HG03439 (cell line): Measurements from ENCODE around the gene CIZ1.
"Not testable (repeated sequence)": the region's sequence is repeated elsewhere in the genome, so short reads cannot be mapped to it uniquely, and the experiment has no call there.

ENCODE experiments used
- ATAC-seq: cut with Tn5 transposase; IDR thresholded peaks from one replicate; pipeline ENCODE4 v1.9.1; 2021; ENCODE audit warnings: mild to moderate bottlenecking, moderate library complexity; ENCODE audit not compliant: unreplicated experiment

The CIZ1 gene

DNA sequence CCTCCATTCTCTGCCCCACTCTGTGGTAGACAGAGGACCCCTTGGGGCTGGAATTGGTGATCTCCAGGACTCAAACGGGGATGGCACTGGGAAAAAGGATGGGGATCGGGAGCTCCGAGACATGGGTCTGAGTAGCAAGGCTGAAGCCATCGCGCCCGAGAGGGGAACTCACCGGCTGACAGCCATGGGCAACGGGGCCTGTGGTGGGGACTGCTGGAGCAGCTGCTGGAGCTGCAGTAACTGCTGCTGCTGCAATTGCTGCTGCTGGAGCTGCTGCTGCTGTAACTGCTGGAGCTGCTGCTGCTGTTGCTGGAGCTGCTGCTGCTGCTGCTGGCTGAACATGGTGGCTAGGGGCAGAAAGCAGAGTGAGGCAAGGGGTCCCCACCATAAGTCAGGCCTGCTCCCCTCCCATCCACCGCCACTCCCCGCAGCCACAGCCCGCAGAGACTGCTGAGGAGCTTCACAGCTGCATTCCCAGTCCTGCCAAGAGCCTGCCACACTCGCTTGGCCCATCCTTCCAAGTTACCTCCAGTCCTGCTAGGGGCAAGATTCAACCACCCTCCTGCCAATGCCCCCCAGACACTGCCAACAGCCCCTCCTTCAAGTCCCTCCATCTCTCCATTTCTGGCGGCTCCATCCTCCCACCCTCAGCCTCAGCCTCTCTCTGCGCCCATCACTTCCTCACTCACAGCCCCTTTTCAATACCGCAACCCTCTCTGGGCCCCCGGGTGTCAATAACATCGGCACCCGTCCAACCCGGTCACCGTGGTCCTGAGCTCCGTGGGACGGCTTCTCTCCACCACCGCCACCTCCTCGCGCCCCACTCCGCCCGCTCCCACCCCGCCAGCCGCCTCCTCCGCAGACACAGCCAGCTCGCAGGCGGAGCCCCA, 611 bp downstream of the CIZ1 start:
- ATAC-seq: no peak

DNA sequence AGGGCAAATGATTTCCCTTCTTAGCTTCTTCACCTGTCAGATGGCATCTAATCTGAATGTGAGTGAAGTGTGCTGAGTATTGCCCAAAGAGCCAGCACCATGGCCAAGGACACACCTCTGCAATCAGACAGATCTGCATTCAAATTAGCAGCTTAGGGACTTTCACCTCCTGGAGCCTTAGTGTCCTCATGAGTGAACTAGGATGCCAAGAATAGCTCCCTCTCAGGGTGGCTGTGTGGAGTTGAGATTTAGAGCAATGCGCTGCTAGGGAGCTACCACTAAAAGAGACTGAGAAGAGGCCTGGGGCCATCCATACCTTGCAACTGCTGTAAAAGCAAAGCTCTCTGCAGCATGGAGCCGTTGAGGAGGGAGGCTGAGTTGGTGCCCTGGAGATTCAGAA, 1.4 kb downstream of the CIZ1 start:
- ATAC-seq: no peak

GRCh38 chr9:128188209-128188608, 3.2 kb downstream of the CIZ1 start:
- no peak for ATAC-seq

DNA sequence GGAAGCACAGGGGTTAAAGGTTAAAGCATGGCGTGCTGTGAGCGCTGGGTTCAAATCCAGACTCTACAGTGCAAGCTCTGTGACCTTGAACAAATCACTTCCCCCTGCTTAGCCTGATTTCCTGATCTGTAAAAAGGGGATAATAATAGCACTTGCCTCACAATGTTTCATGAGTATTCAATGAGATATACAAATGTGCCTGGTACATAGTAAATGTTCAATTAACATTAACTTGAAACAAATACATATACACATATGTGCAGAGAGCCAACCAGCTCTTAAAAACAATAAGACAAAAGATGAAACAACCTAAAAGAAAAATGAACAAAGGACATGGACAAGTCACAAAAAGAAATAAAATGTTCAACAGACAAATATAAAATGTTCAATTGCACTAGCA, 4.0 kb downstream of the CIZ1 start:
- ATAC-seq: no peak

- ATAC-seq: no peak
These were observed 5.1 kb downstream of the CIZ1 start for GRCh38 chr9:128185979-128186965.

GRCh38 chr9:128182893-128183588, 8.3 kb downstream of the CIZ1 start:
- ATAC-seq: no peak

DNA sequence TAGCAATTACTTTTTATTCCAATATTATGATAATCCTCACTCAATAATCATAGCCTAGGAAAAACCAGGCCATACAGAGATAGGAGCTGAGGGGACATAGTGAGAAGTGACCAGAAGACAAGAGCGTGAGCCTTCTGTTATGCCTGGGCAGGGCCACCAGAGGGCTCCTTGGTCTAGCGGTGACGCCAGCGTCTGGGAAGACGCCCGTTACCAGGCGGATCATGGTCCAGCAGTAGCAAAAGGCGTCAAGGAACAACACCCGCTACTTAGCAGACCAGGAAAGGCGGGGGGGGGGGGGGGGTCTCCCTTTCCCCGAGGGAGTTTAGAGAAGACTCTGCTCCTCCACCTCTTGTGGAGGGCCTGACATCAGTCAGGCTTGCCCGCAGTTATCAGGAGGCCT, 9.9 kb downstream of the CIZ1 start:
- ATAC-seq: not testable (repeated sequence)

DNA sequence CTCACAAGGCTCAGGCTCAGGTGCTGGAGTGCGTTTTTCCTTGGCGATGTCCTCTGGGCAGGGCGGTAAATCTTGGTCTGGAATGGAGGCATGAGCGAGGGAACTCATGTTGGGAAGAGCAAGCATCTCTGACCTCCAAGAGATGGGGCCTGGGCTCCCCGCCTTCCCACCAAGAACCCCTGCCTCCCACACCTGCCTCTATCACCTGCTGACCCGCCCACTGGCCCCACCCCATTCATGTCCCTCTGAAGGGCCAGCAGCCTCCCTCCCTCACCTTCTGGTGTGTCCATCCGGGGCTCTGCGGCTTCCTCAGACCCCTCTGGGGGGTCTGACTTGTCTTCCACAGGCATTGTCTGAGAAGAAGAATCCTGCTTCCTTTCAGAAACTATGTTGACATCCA, 10.9 kb downstream of the CIZ1 start:
- no peak for ATAC-seq

DNA sequence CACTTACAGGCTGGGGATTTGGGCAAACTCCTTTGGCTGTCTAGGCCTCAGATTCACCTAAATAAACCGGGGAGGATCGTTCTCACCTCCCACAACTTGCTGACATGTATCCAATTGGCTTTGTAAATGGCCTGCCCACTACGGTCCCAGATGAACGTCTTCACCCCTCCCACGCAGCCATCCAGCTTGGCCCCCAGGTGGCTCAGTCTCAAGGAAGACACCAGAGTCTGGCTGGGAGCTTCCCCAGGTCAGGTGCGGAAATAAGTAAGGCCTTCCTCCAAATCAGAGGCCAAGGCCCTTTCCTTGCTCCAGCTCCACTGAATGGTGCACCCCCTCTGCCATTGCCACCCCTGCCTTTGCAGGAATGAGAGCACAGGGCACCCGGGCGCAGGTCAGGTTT, 11.4 kb downstream of the CIZ1 start:
- ATAC-seq: no peak

GRCh38 chr9:128178806-128179431, 12.5 kb downstream of the CIZ1 start:
- ATAC-seq: no peak

GRCh38 chr9:128175726-128176125, 15.6 kb downstream of the CIZ1 start:
- no peak for ATAC-seq

GRCh38 chr9:128175102-128175563, 16.2 kb downstream of the CIZ1 start:
- no peak for ATAC-seq

GRCh38 chr9:128174062-128174461, 17.3 kb downstream of the CIZ1 start:
- ATAC-seq: no peak

DNA sequence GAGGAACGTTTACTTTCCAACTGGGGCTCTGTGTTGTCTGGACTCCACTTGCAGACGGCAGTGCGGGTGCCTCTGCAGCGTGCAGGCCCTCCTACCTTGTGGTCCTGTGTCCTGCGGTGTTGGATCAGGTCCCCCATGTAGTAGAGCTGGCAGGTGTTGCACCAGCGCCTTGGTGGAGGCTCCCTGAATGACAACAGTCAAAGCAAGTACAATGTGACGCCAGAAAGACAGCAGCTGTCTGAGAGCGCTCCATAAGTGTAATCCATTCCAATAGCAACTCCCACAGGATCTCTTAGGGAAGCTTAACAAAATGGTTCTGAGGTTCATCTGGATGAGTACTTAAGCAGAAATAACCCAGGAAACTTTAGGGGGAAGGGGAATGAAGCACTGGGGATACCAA, 21.4 kb downstream of the CIZ1 start:
- ATAC-seq: no peak

GRCh38 chr9:128169492-128169891, 21.9 kb downstream of the CIZ1 start:
- ATAC-seq: no peak

DNA sequence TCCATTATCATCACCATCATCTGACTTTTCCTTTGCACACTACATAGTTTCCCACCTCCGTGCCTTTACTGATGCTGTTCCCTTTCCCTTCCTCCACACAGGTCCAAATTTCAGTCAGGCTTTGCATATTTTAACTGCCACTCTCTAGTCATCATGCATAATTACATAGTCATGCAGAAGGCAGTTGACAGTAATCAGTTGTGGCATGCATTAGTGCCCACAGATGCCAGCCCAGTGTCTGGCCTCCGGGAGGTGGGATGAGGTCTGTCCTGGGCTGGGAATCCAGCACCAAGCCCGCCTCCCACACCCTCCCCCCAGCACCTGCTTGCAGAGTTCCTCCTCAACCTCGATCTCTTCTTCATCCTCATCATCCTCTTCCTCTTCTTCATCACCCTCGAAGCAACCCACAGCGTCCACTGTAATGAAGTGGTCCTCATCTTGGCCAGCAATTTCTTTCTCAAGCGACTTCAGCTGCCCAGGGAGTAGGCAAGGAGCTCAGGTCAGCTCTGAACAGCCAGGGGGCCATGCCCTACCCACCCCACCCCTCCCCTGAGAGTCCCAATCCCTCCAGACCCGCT, 22.6 kb downstream of the CIZ1 start:
- no peak for ATAC-seq

DNA sequence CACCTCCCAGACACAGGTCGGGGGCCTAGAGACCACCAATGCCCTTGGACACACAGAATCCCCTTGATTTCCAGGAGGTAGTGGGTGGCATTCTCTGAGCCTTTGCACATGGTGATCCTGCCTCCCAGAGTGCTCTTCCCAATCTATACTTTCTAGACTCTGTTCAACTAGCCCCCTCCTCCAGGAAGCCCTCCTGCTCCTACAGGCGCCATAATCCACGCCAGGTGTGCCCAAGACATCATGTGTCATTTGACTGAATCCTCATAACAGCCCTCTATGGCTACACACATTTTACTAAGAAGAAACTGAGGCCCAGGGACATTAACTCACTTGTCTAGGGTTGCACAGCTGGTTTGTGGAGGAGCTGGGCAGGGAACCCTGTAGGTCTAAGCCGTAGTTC, 24.2 kb downstream of the CIZ1 start:
- no peak for ATAC-seq

DNA sequence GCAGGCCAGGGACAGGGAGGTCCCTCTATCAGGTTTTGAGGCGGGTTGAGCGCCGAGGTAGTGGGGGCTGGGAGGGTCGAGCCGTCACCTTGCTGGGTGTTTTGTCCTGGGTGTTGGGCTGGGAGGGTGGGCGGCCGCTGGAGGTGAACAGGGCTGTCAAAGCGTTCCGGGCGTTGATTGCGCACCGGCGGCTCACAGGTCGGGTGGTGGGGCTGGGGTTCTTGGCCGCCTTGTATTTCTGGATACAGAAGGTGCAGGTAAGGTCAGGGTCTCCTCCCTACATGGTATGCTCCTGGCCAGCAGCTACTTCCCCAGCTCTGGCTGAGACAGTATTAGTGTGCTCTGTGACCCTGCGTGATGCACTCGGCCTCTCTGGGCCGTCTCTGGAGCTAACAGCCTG, 25.2 kb downstream of the CIZ1 start:
- ATAC-seq: no peak

- ATAC-seq: no peak
These were observed 27.0 kb downstream of the CIZ1 start for GRCh38 chr9:128164307-128164885.
